Dedifferentiated amniotic fluid mesenchymal stem cell (primary cell): Measurements from ENCODE around the gene ANKRD10.

Experiments
- DNase-seq: peaks from one replicate; pipeline ENCODE4 v3.0.0-alpha.2; 2016; ENCODE audit errors: extremely low spot score

ANKRD10 gene

DNA sequence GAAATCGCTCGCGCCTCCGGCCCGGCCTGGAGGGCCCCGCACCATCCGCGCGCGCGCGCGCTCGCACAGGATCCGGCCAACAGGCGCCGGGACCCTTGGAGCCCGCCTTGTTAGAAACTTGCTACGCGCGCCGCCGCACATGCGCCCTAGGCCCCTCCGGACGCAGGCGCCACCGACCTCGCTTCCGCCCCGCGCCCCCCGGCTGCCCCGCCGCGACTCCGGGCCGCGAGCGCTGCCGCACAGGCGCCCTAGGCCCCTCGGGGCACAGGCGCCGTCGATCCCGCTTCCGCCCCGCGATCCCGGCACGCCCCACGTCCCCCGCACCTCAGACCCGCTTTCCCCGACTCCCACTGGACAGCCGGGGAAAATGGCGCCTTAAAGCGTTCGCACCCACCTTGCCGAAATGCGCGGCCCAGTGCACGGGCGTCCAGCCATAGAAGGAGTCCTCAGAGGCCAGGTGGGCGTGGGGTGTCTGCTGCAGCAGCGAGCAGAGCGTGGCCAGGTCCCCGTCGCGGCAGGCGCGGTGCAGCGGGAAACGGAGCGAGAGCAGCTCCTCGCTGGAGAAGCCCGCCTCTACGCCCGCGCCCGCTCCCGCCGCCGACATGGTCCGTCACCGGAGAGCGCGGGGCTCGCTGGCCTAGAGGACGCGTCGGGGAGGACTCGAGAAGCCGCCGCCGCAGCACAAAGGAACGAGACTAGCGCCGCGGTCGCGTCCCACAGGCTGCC, 375 bp downstream of the ANKRD10 start:
- peak; percentile 58 for DNase-seq

DNA sequence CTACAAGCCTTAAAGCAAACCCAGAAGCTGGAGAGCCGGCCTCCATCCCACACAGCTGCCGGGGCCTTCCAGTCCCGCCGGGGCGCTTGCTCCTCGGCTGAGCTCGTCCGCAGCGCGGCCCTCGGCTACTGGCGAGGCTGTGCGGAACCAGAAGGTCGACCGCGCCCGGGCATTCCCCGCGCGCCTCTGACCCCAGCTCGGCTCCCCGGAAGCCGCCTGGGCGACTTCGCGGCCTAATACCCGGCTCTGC, 863 bp downstream of the ANKRD10 start:
- DNase-seq = peak; percentile 22

DNA sequence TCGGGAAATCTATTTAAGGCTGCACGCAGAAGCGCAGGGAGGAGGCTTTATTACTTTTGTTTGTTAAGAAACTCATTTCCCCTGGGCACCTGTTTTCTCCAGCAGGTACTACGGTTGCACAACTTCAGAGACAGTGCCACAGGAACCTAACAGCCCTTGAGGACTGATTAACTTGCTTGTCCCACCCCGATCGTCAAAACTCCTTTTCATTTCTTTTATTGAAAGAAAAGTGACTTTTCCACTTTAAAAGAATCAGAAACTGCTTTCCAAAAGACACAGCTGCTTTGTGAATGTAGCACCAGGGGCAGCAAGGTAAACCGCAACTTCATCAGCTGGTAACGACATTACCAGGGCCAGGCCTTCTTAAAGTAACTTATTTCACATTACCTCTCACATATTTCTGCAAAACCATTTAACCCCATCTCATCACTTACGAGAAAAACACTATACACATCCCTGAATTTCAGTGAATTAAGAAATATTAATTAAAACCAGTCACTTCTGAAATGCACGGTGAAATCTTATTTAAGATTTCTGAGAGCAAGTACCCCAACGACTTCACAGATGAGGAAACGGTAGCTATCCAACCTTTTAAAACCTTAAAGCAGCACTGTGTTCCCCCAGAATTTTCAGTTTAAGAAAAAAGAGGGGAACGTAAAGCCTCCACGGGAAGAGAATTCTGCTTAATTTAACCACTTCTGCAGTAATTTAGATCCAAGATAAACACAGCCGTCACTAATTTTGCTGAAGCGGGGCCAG, 1.4 kb downstream of the ANKRD10 start:
- no peak for DNase-seq

DNA sequence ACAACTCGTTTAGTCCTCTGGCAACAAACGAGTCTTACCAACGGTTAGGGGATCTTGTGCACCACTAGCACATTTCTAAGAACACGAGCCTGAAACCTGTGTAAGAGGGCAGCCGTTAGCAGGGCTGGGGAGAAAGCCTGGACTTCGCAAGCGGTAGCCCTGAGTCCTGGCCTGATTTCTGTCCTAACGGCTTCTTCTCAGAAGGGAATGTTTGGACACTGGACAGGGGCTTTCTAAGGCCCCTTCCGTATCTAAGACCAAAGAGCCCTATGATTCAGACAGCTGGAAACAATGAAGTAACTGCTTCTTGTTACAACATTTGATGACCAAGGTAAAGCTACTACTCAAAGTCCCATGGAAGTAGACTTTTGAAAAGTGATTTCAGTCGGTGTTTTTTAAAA, 2.2 kb downstream of the ANKRD10 start:
- DNase-seq = peak; percentile 56

DNA sequence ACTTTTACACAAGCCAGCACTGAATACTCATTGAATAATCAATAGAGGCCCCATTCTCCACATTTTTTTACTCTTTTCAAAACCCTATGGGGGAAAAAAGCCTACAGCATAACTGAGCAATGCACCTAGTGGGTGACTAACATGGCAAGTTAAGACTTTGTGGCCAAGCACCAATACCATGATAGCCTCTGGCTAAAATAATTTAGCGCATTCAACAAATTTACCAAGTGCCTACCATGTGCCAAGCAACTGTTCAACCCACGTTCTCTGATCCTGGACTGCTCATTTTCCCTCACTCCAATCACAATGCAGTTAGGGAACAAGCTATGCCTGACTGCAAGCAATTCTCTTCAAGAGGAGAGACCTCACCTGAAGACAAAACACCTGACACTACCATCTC, 3.0 kb downstream of the ANKRD10 start:
- no peak for DNase-seq

DNA sequence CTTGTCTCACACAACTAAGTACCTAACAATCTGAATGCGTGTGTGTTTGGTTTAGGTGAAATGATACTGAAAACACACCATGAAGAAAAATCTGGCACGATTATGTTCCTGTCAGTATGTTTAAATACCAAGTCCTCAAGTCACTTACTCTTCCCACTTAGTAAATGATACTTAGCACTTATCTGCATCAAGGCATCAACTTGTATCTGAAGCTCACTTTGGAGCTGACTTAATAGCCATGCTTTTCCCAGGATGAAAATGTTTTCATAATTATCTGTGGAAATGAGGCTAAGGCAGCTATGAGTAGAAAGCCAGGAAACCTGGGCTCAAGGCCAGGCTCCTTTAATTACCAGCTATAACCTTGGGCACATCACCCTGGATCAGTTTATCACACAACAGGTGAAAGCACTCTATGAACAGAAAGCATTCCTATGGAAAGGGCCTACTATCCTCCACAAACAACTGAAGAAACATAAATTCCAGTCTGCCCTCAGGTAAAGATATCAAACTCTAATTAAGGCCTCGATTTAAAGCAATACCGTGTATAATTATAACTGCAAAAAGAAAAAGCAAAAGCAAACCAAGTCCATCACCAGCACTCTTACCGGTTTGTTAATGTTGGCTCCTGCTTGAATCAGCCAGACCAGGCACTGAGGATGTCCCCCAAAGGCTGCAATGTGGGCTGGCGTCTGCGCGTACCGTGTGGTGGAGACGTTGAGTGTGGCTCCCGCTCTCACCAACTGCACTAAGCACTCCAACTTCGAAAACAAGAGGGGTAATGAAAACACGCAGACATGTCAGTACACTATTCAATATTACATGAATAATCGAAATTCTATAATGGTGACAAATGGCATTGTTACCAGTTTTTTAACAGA, 4.6 kb downstream of the ANKRD10 start:
- no peak for DNase-seq

DNA sequence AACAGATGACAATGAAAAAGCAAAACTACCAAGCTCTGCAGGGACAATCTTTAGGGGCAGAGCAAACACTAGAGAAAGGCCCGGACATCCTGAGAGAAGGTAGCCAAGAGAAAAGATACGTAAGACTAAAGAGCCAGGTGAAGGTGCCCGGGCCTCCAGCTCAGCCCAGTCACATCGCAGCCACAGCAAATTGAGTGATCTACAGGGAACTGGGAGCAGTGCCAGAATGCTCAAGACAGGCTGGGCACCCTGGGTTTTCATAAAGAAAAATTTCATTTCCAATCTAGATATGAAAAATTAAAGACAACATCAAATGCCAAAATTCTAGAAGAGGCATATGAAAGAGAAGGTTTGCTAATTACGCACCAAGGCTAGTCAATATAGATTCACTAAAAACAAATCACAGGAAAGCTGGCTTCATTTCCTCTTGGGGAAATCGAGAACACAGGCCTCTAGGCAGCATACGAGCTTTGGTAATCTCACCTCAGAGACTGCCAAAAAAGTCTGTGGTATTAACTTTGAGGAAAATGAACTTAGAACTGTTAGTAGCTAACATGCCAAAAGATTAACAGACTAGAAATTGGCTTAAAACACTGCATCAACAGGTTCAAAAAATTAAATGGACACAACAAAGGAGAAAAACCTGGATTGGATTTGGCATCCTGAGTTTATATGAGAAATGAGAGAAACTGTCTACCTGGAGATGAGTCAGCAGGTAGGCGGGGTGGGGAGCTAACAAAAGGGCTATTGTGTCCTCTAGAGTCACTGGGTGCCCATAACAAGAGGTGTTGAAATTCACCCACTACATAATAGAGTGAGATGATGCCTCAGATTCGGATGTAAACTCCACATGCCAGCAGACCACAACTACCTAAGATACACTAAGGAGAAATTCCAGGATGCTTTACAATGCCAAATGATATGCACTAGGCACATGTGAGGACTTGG, 6.6 kb downstream of the ANKRD10 start:
- DNase-seq = no peak

DNA sequence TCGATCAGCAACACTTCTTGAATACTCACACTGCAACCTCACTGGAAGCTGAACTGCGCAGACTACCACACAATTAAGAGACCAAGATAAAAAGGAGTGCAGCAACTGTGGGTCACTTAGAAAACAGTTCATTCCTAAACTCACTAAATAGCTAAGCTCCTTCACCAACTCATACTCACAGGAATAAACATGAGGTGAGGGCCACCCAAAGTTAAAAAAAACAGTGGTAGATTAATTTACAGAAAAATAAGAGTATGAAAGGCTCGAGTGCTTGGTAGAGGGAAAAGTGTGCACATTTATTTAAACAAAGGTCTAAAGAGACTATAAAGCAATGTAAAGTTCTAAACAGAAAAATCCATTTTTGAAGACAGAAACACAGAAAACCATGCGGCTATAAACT, 7.6 kb downstream of the ANKRD10 start:
- no peak for DNase-seq

DNA sequence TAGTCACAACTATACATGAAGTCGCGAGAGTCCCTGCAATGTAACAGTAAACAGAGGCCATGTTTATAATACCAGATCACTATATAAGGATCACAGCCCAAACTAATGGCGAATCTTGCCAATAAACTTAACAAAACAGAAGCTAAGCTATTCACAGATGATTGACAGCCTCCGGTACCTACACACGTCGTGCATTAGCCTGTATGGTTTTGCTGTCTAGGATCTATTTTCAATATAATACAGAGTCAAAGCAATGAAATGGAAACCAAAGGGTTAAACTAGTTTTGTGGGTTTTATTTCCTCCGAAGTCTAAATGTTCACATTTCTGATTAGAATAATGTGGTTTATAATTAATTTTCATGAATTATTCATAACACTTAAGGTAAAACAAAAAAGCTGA, 10.1 kb downstream of the ANKRD10 start:
- no peak for DNase-seq

DNA sequence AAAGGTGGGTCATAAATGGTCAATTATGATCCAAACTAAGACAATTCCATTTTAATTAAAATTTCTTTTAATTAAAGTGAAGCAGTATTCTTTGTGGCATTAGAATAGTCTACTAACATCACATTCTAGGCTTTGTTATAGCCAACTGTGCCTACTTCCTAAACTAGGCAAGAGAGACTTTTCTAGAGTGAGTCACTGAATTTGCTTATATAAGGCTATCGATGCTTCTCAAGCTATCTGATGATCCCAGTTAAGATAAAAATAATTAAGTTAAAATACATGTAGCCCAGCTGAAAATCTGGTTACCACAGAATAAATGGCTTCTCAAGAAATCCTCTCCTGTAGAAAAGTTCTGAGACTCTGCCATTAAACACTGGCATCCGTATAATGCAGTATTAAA, 12.5 kb downstream of the ANKRD10 start:
- DNase-seq = no peak

DNA sequence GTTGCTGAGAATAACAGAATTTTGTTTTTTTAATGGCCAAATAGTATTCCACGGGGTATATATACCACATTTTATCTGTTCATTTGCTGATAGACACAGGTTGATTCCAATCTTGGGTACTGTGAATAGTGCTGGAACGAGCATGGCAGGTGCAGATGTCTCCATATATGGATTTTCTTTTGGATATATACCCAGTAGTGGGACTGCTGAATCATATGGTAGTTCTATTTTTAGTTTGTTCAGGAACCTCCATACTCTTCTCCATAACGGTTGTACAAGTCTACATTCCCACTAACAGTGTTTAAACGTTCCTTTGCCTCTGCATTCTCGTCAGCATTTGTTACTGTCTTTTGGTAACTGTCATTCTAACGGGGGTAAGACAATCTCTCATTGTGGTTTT, 17.3 kb downstream of the ANKRD10 start:
- DNase-seq = no peak

DNA sequence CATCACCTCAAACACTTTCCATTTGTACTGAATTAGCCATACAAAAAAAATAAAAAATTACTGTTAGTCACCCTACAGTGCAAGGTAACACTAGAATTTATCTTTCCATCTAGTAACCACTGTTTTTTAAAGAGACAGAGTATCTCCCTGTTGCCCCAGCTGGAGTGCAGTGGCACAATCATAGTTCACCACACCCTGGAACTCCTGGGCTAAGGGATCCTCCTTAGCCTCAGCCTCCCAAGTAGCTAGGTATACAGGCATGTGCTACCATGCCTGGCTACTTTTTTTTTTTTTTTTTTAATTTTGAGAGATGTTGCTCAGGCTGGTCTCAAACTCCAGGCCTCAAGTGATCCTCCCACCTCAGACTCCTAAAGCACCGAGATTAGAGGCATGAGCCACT, 17.9 kb downstream of the ANKRD10 start:
- DNase-seq = no peak

DNA sequence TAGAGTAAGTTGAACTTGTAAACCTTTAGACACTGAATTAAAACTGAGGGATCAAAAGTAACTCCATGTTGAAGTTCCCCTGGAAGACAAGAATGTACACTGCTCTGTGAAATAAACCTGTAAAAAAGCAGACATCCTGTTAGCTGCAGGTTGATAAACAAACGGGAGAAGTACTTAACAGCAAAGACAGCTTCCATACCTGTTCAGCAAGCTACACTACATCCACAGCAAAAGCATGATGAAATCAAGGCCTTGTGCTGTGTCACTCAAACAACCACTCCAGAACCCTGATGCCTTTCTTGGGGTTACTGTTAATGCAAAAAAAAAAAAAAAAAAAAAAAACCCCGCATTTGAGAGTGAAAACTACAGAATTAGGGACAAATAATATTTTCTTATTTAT, 20.8 kb downstream of the ANKRD10 start:
- no peak for DNase-seq

DNA sequence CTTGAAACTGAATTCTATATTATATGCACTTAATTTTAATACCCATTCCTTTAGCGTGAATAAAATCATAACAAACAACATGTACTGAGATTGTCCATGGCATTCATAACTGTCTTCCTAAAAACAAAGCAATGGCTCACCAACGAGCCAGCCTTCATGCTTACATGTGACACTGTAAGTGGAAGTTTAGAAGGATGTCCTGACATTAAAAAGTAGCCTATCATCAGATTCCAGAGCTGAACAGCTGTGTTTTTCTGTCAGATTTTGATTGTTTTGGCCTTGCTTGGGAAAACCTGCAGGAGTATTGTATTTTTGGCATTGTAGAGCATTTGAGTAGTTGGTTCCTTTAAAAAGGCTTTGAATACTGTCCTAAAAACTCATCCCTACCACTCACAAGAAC, 21.3 kb downstream of the ANKRD10 start:
- no peak for DNase-seq

DNA sequence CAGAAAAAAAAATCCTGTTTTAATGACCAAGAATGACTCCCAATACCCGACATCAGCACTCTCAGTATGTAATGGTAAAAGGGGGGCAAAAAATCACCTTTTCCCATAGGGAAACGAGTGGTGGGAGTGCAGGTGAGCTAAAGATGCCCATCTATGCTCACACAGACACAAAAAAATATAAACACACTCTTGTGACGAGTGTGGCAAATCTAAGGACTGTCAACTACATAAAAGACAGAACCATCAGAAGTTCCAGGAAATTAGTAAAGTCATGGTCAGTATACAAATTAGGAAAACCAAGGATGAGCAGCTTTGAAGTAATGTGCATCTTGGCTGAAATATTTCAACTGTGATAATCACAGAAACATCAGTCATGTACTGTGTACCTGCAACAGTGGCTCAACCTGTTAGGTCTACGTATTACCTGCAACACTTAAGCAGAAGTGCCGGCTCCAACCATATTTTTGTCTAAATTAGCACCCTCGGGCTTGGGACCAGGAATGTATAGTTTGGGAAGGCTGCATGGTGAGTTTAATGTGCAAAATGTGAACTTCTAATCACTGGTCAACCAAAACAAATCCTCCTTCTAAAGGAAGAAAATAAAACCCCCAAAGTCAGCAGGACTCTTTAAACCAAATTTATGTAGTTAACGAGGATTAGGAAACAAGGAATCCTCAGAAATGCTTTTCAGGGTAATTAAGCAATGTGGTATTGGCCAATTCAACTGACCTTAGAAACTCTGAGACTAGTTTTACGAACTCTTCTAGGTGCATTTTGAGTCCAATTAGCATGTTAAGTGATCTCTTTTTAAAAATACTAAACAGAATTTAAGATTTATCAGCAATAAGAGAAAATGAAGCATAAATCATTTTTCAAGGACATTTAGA, 24.3 kb downstream of the ANKRD10 start:
- DNase-seq = no peak

DNA sequence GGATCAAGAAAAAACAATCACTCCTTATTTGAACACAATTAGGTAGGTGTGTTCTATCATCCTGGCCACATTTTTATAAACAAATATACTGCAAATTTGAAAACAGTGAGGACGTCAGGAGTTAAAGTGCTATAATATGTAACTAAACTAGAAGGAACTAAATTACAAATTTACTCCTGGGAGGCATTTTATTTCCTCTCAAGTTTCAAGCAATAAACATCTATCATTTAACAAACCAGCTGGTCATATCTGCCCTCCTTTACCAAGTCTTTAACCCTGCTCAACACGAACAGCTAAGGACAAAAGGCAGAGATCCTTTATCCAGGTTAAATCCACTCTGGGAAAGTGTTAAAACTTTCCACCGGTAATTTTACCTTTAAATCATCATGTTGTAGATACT, 26.5 kb downstream of the ANKRD10 start:
- no peak for DNase-seq

DNA sequence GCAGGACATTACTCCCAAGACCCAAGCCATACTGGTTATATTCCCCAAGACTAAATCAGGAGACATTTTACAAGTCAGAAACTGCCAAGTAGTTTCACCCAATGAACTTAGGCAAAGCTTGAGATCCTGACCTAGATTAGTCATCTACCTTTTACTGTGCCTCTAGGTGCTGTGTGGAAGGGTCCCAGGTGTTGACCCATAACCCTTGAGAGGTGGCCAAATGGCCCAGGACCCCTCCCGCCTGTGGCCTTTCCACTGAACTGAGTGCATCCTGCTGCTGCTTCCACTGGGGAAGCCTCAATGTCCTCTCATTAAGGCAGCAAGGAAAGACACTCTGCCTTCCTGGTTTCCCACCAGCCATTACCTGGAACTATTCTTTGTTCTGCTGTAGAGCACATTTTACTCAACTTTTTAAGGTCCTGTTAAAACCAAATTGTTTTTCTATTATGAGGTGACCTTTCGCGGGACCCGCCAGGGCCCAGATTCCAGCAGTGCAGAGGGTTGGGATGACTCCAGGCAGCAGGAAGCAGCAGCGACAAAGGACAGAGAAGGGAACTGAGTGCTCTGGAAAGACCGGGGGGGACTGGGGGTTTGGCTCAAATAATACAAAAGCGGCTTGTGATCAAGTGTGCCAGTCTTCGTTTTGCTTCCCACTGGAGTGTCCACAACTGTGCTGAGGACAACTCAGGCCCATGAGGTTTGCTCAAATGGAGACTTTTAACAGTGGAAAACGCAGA, 27.1 kb downstream of the ANKRD10 start:
- no peak for DNase-seq

DNA sequence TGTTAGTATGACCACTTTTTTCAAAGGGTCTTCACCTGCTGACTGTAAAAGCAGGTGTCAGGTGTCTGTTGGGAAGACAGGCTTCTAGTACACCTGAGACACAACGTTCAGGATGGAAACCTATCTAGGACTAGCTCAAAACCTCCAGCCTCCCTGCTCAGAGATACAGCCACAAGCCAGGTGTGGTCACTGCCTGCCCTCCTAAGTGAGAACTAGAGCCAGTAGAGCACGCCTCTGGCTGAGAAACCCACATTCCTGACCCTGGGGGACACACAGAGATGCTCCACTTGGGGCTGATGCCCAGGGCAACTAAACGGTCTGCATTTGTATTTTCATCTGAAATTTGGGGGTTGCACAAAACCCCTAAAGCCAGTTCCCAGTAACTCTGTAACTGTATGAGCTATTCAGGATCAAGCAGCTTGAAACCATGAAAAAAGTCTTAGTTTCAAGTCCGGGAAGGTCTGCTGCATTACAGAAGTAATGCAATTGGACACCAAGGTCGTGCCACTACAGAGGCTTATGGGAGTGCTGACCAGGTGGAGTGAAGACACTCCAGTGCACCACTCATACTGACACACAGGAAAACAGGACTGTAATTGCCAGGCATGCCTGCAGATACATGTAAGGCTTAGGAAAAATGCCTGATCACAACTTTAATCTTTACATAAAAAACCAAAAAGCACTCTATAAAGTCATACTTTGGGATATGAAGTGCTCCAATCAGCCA, 27.8 kb downstream of the ANKRD10 start:
- no peak for DNase-seq
